ENCODE data around the gene ZDHHC1. TPM values are rescaled to one million over a fixed set of nuclear protein-coding genes. Genes with fewer than 3 reads are reported as not detected.

ZDHHC1 gene
- total and polyA plus RNA-seq, 2 donors (not counting 3 experiments of a cell fraction or from before 2014, with no cell fraction given), result 11.4 to 14.4 TPM

- no peak for DNase-seq (ENCODE audit: low read depth, low spot score)
- Histone ChIP-seq H3K27me3 (ENCODE audit: control insufficient read depth in 2 of 2, insufficient read depth in 2 of 2, low read length in 2 of 2) (no peaks in the 10 kb centered on the region), H3K36me3 (ENCODE audit: control insufficient read depth in 2 of 2, extremely low read depth in 1 of 2, insufficient read depth in 2 of 2, low read length in 2 of 2) (peaks cover 0 to 34% of the 10 kb centered on the region in 2 experiments), H2AFZ (ENCODE audit: low read depth, low read length) (no peak overlapping the region), H3K4me3 (replicated peaks in 1 of 3; ENCODE audit: insufficient read depth in 1 of 3, low read depth in 1 of 3, low read length in 3 of 3) (no peak overlapping the region), H3K4me2 (ENCODE audit: insufficient read depth, low read length) (no peak overlapping the region), H3K9me1 (replicated peaks; ENCODE audit: control insufficient read depth, extremely low read depth, insufficient read depth, low read length) (no peaks in the 10 kb centered on the region), H3K27ac (ENCODE audit: insufficient read depth, low read depth, low read length) (no peak overlapping the region), H3K4me1 (ENCODE audit: control insufficient read depth, extremely low read depth, insufficient read depth, low read length) (no peaks in the 10 kb centered on the region), H3K9me3 (replicated peaks; ENCODE audit: control insufficient read depth, insufficient read depth, low read length) (no peaks in the 10 kb centered on the region), H4K20me1 (replicated peaks; ENCODE audit: control insufficient read depth, extremely low read depth, insufficient read depth, low read length) (no peaks in the 10 kb centered on the region), H3K9ac (replicated peaks; ENCODE audit: extremely low read depth, insufficient read depth, low read length) (no peak overlapping the region), H3K79me2 (ENCODE audit: control insufficient read depth, insufficient read depth, low read length) (no peaks in the 10 kb centered on the region)
- ChIA-PET CTCF (interaction anchor here (0.5 to 6.8 kb wide), 5 partner anchors 10 to 48 kb away, joined by 3 to 53 read pairs (median 4); partner anchors contain the start of gene HSD11B2), POLR2A (no interaction called here)
- intact Hi-C loops (cut with micrococcal nuclease) (no loop called here), dilution Hi-C loops (cut with MboI; ENCODE audit: extremely low pct_ligation_motif_present, low sequenced_read_pairs) (no loop called here)
- TF ChIP-seq EZH2 (IDR thresholded peaks at IDR 0.05; ENCODE audit: borderline replicate concordance, low read depth, low read length, severe bottlenecking) (no peak), JUN (IDR thresholded peaks at IDR 0.05; ENCODE audit: borderline replicate concordance, insufficient read depth, insufficient read length, low read depth) (no peak), GATA2 (IDR thresholded peaks at IDR 0.05; ENCODE audit: insufficient read depth, insufficient read length, low read depth, low read length) (no peak), CTCF (IDR thresholded peaks at IDR 0.05; ENCODE audit: extremely low read depth in 1 of 2, insufficient read depth in 1 of 2, low read depth in 1 of 2, low read length in 2 of 2) (no peak)
- FAIRE-seq, result no peak
- BruUV-seq (replicated peaks), result no TSS peak
Measured at GRCh38 chr16:67441271-67441753, 25.0 kb upstream of the ZDHHC1 start.

GRCh38 chr16:67438824-67439393 is 22.6 kb upstream of the ZDHHC1 start:
- BruUV-seq (replicated peaks), result no TSS peak
- no peak for FAIRE-seq
- intact Hi-C loops (cut with micrococcal nuclease), result no loop called here
- no peak for DNase-seq (ENCODE audit: low read depth, low spot score)
- ChIA-PET CTCF (interaction anchor here (1.4 to 6.8 kb wide), 3 partner anchors 9 to 27 kb away, joined by 5 to 53 read pairs (median 6); no protein-coding TSS in a partner anchor), POLR2A (no interaction called here)
- Histone ChIP-seq H3K4me1 (ENCODE audit: control insufficient read depth, extremely low read depth, insufficient read depth, low read length) (no peaks in the 10 kb centered on the region), H3K79me2 (ENCODE audit: control insufficient read depth, insufficient read depth, low read length) (no peaks in the 10 kb centered on the region), H3K9ac (replicated peaks; ENCODE audit: extremely low read depth, insufficient read depth, low read length) (no peak overlapping the region), H3K9me3 (replicated peaks; ENCODE audit: control insufficient read depth, insufficient read depth, low read length) (no peaks in the 10 kb centered on the region), H4K20me1 (replicated peaks; ENCODE audit: control insufficient read depth, extremely low read depth, insufficient read depth, low read length) (no peaks in the 10 kb centered on the region), H3K27ac (ENCODE audit: insufficient read depth, low read depth, low read length) (no peak overlapping the region), H3K4me2 (ENCODE audit: insufficient read depth, low read length) (no peak overlapping the region), H3K9me1 (replicated peaks; ENCODE audit: control insufficient read depth, extremely low read depth, insufficient read depth, low read length) (no peaks in the 10 kb centered on the region), H3K36me3 (ENCODE audit: control insufficient read depth in 2 of 2, extremely low read depth in 1 of 2, insufficient read depth in 2 of 2, low read length in 2 of 2) (peaks cover 0 to 28% of the 10 kb centered on the region in 2 experiments), H3K4me3 (replicated peaks in 1 of 3; ENCODE audit: insufficient read depth in 1 of 3, low read depth in 1 of 3, low read length in 3 of 3) (no peak overlapping the region), H3K27me3 (ENCODE audit: control insufficient read depth in 2 of 2, insufficient read depth in 2 of 2, low read length in 2 of 2) (no peaks in the 10 kb centered on the region), H2AFZ (ENCODE audit: low read depth, low read length) (no peak overlapping the region)
- TF ChIP-seq GATA2 (IDR thresholded peaks at IDR 0.05; ENCODE audit: insufficient read depth, insufficient read length, low read depth, low read length) (no peak), CTCF (IDR thresholded peaks at IDR 0.05; ENCODE audit: extremely low read depth in 1 of 2, insufficient read depth in 1 of 2, low read depth in 1 of 2, low read length in 2 of 2) (no peak), EZH2 (IDR thresholded peaks at IDR 0.05; ENCODE audit: borderline replicate concordance, low read depth, low read length, severe bottlenecking) (no peak), MYC (IDR thresholded peaks at IDR 0.05; ENCODE audit: low read depth, low read length) (no peak), MAX (IDR thresholded peaks at IDR 0.05; ENCODE audit: insufficient read depth, insufficient read length) (no peak), POLR2AphosphoS5 (IDR thresholded peaks at IDR 0.05; ENCODE audit: insufficient read depth, low read depth, low read length) (no peak), JUN (IDR thresholded peaks at IDR 0.05; ENCODE audit: borderline replicate concordance, insufficient read depth, insufficient read length, low read depth) (no peak), FOS (IDR thresholded peaks at IDR 0.05; ENCODE audit: borderline replicate concordance, insufficient read depth, low read length) (no peak), POLR2A (IDR thresholded peaks at IDR 0.05; ENCODE audit: low read depth, low read length) (no peak)
- dilution Hi-C loops (cut with MboI; ENCODE audit: extremely low pct_ligation_motif_present, low sequenced_read_pairs), result no loop called here
